H1 (cell line): ENCODE measurements around the gene DERL2. TPM values are rescaled to one million over a fixed set of nuclear protein-coding genes. Genes with fewer than 3 reads are reported as not detected.

Experiments
- CTCF ChIA-PET: fragments of 300-600 bp; sonication (Branson Sonifier 250); formaldehyde crosslinking; loops from one replicate; lab custom pipeline; 2021; ENCODE audit not compliant: partially characterized antibody; lab: Charles Lee
- POLR2A ChIA-PET: fragments of 300-600 bp; sonication (Branson Sonifier 250); formaldehyde crosslinking; loops from one replicate; lab custom pipeline; 2021; ENCODE audit warnings: inconsistent platforms; ENCODE audit not compliant: partially characterized antibody; lab: Charles Lee
- DNase-seq, 2 experiments: peaks; one replicate each; pipeline versions ENCODE4 v3.0.0 to v3.0.0-alpha.2; 2010 to 2022; ENCODE audit warnings: low spot score in 2 of 2, low read depth in 1 of 2, mixed read lengths in 1 of 2
- FAIRE-seq: peaks from 2 replicates; lab custom pipeline; 2011; peaks lifted over from hg19 to GRCh38; lab: Jason Lieb, UNC
- H2AFZ ChIP-seq: 2 replicates; pipeline ENCODE4 v1.8.1; 2012; ENCODE audit warnings: low read length, inconsistent platforms
- H2AK5ac ChIP-seq: 2 replicates; pipeline ENCODE4 v1.6.1; 2013; ENCODE audit warnings: low read depth, low read length
- H2BK120ac ChIP-seq: replicated peaks from 2 replicates; pipeline ENCODE3; 2013; ENCODE audit warnings: low read depth, low read length, inconsistent platforms
- H2BK12ac ChIP-seq: 2 replicates; pipeline ENCODE4 v1.6.1; 2013; ENCODE audit warnings: low read depth, low read length
- H2BK15ac ChIP-seq: 2 replicates; pipeline ENCODE4 v1.6.1; 2013; ENCODE audit warnings: low read length
- H2BK20ac ChIP-seq: 2 replicates; pipeline ENCODE4 v1.6.1; 2013; ENCODE audit warnings: low read length
- H2BK5ac ChIP-seq: 2 replicates; pipeline ENCODE4 v1.6.1; 2013; ENCODE audit warnings: low read depth, low read length
- H3K14ac ChIP-seq: 2 replicates; pipeline ENCODE4 v1.6.1; 2013; ENCODE audit warnings: inconsistent platforms; ENCODE audit not compliant: insufficient read length
- H3K18ac ChIP-seq: 2 replicates; pipeline ENCODE4 v1.6.1; 2013; ENCODE audit warnings: low read length; ENCODE audit errors: extremely low read depth
- H3K23ac ChIP-seq: 2 replicates; pipeline ENCODE4 v1.6.1; 2013; ENCODE audit warnings: inconsistent platforms; ENCODE audit not compliant: insufficient read length
- H3K23me2 ChIP-seq: 2 replicates; pipeline ENCODE4 v1.6.1; 2013; ENCODE audit warnings: low read depth, low read length
- H3K27ac ChIP-seq: 2 replicates; pipeline ENCODE4 v1.6.1; 2011; ENCODE audit warnings: low read depth, low read length, inconsistent platforms
- H3K27me3 ChIP-seq, 4 experiments: replicated peaks in 1 of 4; 1 replicate in 1 of 4; 2 replicates in 3 of 4; pipeline versions ENCODE4 v1.6.1 to v1.8.1; 2011 to 2013; ENCODE audit warnings: low read length in 3 of 4, mild to moderate bottlenecking in 3 of 4, inconsistent platforms in 2 of 4, mixed read lengths in 2 of 4, moderate library complexity in 1 of 4; ENCODE audit not compliant: control insufficient read depth in 3 of 4, insufficient read depth in 3 of 4; ENCODE audit errors: extremely low read depth in 1 of 4
- H3K36me3 ChIP-seq, 4 experiments: 2 replicates each; pipeline versions ENCODE4 v1.6.1 to v1.8.1; 2011 to 2013; ENCODE audit warnings: mild to moderate bottlenecking in 4 of 4, low read length in 3 of 4, moderate library complexity in 2 of 4, control low read depth in 1 of 4, inconsistent platforms in 1 of 4; ENCODE audit not compliant: insufficient read depth in 4 of 4, control insufficient read depth in 2 of 4
- H3K4ac ChIP-seq: replicated peaks from 2 replicates; pipeline ENCODE3; 2013; ENCODE audit warnings: low read length, low read depth, mixed read lengths, inconsistent platforms; ENCODE audit not compliant: insufficient read length
- H3K4me1 ChIP-seq, 4 experiments: replicated peaks in 1 of 4; 1 replicate in 1 of 4; 2 replicates in 3 of 4; pipeline versions ENCODE4 v1.6.1 to v1.8.1; 2011 to 2013; ENCODE audit warnings: low read length in 3 of 4, inconsistent platforms in 2 of 4, mixed read lengths in 1 of 4; ENCODE audit not compliant: insufficient read depth in 4 of 4, control insufficient read depth in 3 of 4
- H3K4me2 ChIP-seq, 2 experiments: 2 replicates each; pipeline versions ENCODE4 v1.6.1 to v1.8.1; 2011 to 2013; ENCODE audit warnings: low read depth in 2 of 2, low read length in 2 of 2, control low read depth in 1 of 2, inconsistent platforms in 1 of 2, mild to moderate bottlenecking in 1 of 2; ENCODE audit not compliant: insufficient read depth in 1 of 2
- H3K4me3 ChIP-seq, 4 experiments: fragments of 200-600, 300-600 bp in 1 of 4; sonication (generic), shearing (Covaris generic), sonication (Bioruptor Twin) in 1 of 4; 2 replicates each; pipeline versions ENCODE4 v1.5.1 to v1.8.1; 2011 to 2016; ENCODE audit warnings: low read length in 4 of 4, low read depth in 3 of 4, control low read depth in 2 of 4, inconsistent platforms in 2 of 4, mild to moderate bottlenecking in 2 of 4, mixed read lengths in 1 of 4, moderate library complexity in 1 of 4; ENCODE audit not compliant: insufficient read depth in 2 of 4; ENCODE audit errors: extremely low read depth in 1 of 4
- H3K56ac ChIP-seq: replicated peaks from 2 replicates; pipeline ENCODE3; 2013; ENCODE audit warnings: low read depth, mild to moderate bottlenecking, mixed read lengths, low read length, inconsistent platforms; ENCODE audit not compliant: insufficient read length
- H3K79me1 ChIP-seq: 2 replicates; pipeline ENCODE4 v1.6.1; 2013; ENCODE audit warnings: low read depth, low read length, control low read depth
- H3K79me2 ChIP-seq, 2 experiments: 2 replicates each; pipeline versions ENCODE4 v1.6.1 to v1.8.1; 2012 to 2013; ENCODE audit warnings: low read length in 2 of 2, mild to moderate bottlenecking in 2 of 2, inconsistent platforms in 1 of 2; ENCODE audit not compliant: insufficient read depth in 2 of 2, control insufficient read depth in 1 of 2
- H3K9ac ChIP-seq, 4 experiments: replicated peaks in 1 of 4; 1 replicate in 1 of 4; 2 replicates in 3 of 4; pipeline versions ENCODE4 v1.6.1 to v1.8.1; 2011 to 2013; ENCODE audit warnings: low read depth in 3 of 4, low read length in 3 of 4, control low read depth in 2 of 4, mild to moderate bottlenecking in 2 of 4, moderate library complexity in 2 of 4, inconsistent platforms in 1 of 4; ENCODE audit errors: extremely low read depth in 1 of 4
- H3K9me3 ChIP-seq, 2 experiments: 2 replicates each; pipeline versions ENCODE4 v1.6.1 to v1.8.1; 2012 to 2013; ENCODE audit warnings: mild to moderate bottlenecking in 2 of 2, moderate library complexity in 2 of 2, control low read depth in 1 of 2, inconsistent platforms in 1 of 2, low read depth in 1 of 2, low read length in 1 of 2, mixed read lengths in 1 of 2; ENCODE audit not compliant: insufficient read depth in 2 of 2
- H4K20me1 ChIP-seq, 2 experiments: replicated peaks in 1 of 2; 2 replicates each; pipeline versions ENCODE3 to v1.8.1; 2011 to 2013; ENCODE audit warnings: inconsistent platforms in 2 of 2, low read length in 2 of 2, mild to moderate bottlenecking in 1 of 2; ENCODE audit not compliant: insufficient read depth in 2 of 2, control insufficient read depth in 1 of 2
- H4K5ac ChIP-seq: 2 replicates; pipeline ENCODE4 v1.6.1; 2013; ENCODE audit warnings: low read length, low read depth, mixed read lengths, inconsistent platforms; ENCODE audit not compliant: insufficient read length
- H4K8ac ChIP-seq: 2 replicates; pipeline ENCODE4 v1.8.0; 2013; ENCODE audit warnings: mild to moderate bottlenecking, moderate library complexity, low read length, inconsistent platforms; ENCODE audit not compliant: insufficient read depth; ENCODE audit errors: extremely low read depth
- H4K91ac ChIP-seq: replicated peaks from 2 replicates; pipeline ENCODE3; 2013; ENCODE audit warnings: low read length, mixed read lengths, inconsistent platforms; ENCODE audit not compliant: insufficient read length
- BACH1 ChIP-seq: IDR thresholded peaks from 2 replicates; pipeline ENCODE4 v1.6.1; 2012; ENCODE audit warnings: low read length, improper control_type of control experiment
- BCL11A ChIP-seq, 2 experiments: IDR thresholded peaks; one replicate each; pipeline ENCODE4 v1.6.1; 2011; ENCODE audit warnings: low read depth in 2 of 2, low read length in 2 of 2, mild to moderate bottlenecking in 2 of 2
- CBX5 ChIP-seq: fragments of 300-800, 300-1000 bp; sonication (generic); IDR thresholded peaks from 2 replicates; pipeline ENCODE4 v1.7.1; 2016; ENCODE audit warnings: antibody characterized with exemption, low read length, low read depth
- CEBPB ChIP-seq: IDR thresholded peaks from 2 replicates; pipeline ENCODE4 v1.6.1; 2012; ENCODE audit warnings: low read depth, low read length
- CHD2 ChIP-seq: IDR thresholded peaks from 2 replicates; pipeline ENCODE4 v1.6.1; 2012; ENCODE audit warnings: low read length, improper control_type of control experiment
- POLR2AphosphoS5 ChIP-seq: IDR thresholded peaks from 2 replicates; pipeline ENCODE4 v1.6.1; 2011; ENCODE audit warnings: low read depth, low read length
- RFX5 ChIP-seq: IDR thresholded peaks from 2 replicates; pipeline ENCODE4 v1.6.1; 2011; ENCODE audit warnings: low read depth, low read length, improper control_type of control experiment, borderline replicate concordance
- SIRT6 ChIP-seq: IDR thresholded peaks from one replicate; pipeline ENCODE4 v1.7.1; 2012; ENCODE audit warnings: low read length, inconsistent platforms
- SP4 ChIP-seq: IDR thresholded peaks from 2 replicates; pipeline ENCODE4 v1.6.1; 2012; ENCODE audit warnings: low read length, inconsistent platforms
- YY1 ChIP-seq: IDR thresholded peaks from 2 replicates; pipeline ENCODE4 v1.6.1; 2011; ENCODE audit warnings: low read depth, mild to moderate bottlenecking, low read length
- WGBS, 2 experiments: shearing (Covaris generic) in 1 of 2; methylation state at CpG; one replicate each; pipeline versions ENCODE4 v1.1.6 to v1.1.7; 2013 to 2015; ENCODE audit warnings: low lambda C conversion rate in 2 of 2, mixed read lengths in 2 of 2, inconsistent platforms in 1 of 2, low coverage in 1 of 2, missing lambda C conversion rate in 1 of 2; ENCODE audit not compliant: insufficient replicate concordance in 2 of 2, insufficient coverage in 1 of 2, insufficient read length in 1 of 2; ENCODE audit errors: extremely low coverage in 1 of 2, missing lambda C conversion rate in 1 of 2; 5-methylcytosine and 5-hydroxymethylcytosine counted together
- polyA plus RNA-seq, 7 experiments: library from polyadenylated mRNA; depleted of rRNA in 3 of 7; stranded (reverse) in 5 of 7; unstranded in 2 of 7; fragments of >200 nt in 5 of 7; fragments of 200-250 nt in 2 of 7; gene quantifications; 1 replicate in 5 of 7; 2 replicates in 1 of 7; 4 replicates in 1 of 7; pipeline versions ENCODE4 v1.2.1 to v1.2.3, GENCODE V29; 2011 to 2013; ENCODE audit warnings: missing spikeins in 2 of 7, mixed read lengths in 2 of 7
- total RNA-seq: library from RNA; stranded (reverse); fragmentation: NEBNext Ultra II Directional; extraction: Animal tissue kit (Norgen Biotek cat#: 25700); gene quantifications from 2 replicates; pipeline ENCODE4 v1.2.1, GENCODE V29; 2021
- TF ChIP-seq, protein P1 (sequence below), 3 experiments: IDR thresholded peaks; 1 replicate in 2 of 3; 2 replicates in 1 of 3; pipeline versions ENCODE4 v1.5.1 to v1.6.1; 2011; ENCODE audit warnings: low read length in 3 of 3, mild to moderate bottlenecking in 3 of 3, inconsistent platforms in 2 of 3, low read depth in 1 of 3, moderate library complexity in 1 of 3; ENCODE audit not compliant: insufficient read depth in 1 of 3; ENCODE audit errors: control extremely low read depth in 1 of 3

Gene DERL2
- total and polyA plus RNA-seq, 2 of the 8 experiments (the other 6 are each of a cell fraction or from before 2014, with no cell fraction given): 55.3 to 58.4 TPM

GRCh38 chr17:5439446-5439764 lies 46.6 kb downstream of the DERL2 start:
- Histone ChIP-seq H3K36me3 (peaks cover 19 to 56% (median 38%) of the 10 kb centered on the region in 4 experiments), H2BK12ac (no peak overlapping the region), H3K23me2 (peaks cover 2% of the 10 kb centered on the region; the same call in 1 of the 2 replicates), H4K5ac (no peak overlapping the region), H2BK20ac (no peak overlapping the region), H3K9ac (no peak overlapping the region), H4K20me1 (peaks cover 5 to 23% of the 10 kb centered on the region in 2 experiments), H3K56ac (no peak overlapping the region), H3K4me3 (peak overlapping the region in 3 of 4 experiments; percentile 10 to 99 (median 22); a peak in 4 of 8 replicates), H3K9me3 (no peaks in the 10 kb centered on the region), H3K27me3 (no peaks in the 10 kb centered on the region), H3K18ac (no peak overlapping the region), H3K4me2 (peak overlapping the region; percentile 7 to 65), H3K27ac (no peak overlapping the region), H2AFZ (no peak overlapping the region), H4K91ac (no peak overlapping the region), H2AK5ac (no peak overlapping the region), H2BK5ac (no peak overlapping the region), H3K23ac (no peak overlapping the region), H3K4me1 (no peaks in the 10 kb centered on the region; a peak in 1 of 7 replicates), H3K79me2 (peaks cover 12 to 49% of the 10 kb centered on the region in 2 experiments), H2BK15ac (no peak overlapping the region), H3K79me1 (peaks cover 8% of the 10 kb centered on the region), H3K4ac (no peak overlapping the region), H2BK120ac (no peak overlapping the region), H3K14ac (no peak overlapping the region), H4K8ac (peak overlapping the region; percentile 81; the same call in 1 of the 2 replicates)
- no peak for TF ChIP-seq YY1
- no peak for TF ChIP-seq BCL11A (IDR thresholded peaks at IDR 0.05; ENCODE audit: low read depth in 2 of 2, low read length in 2 of 2)
- TF ChIP-seq SIRT6: no peak
- TF ChIP-seq POLR2AphosphoS5: no peak
- TF ChIP-seq SP4: no peak
- no peak for TF ChIP-seq BACH1
- TF ChIP-seq CHD2: no peak
- TF ChIP-seq, protein P1, sequence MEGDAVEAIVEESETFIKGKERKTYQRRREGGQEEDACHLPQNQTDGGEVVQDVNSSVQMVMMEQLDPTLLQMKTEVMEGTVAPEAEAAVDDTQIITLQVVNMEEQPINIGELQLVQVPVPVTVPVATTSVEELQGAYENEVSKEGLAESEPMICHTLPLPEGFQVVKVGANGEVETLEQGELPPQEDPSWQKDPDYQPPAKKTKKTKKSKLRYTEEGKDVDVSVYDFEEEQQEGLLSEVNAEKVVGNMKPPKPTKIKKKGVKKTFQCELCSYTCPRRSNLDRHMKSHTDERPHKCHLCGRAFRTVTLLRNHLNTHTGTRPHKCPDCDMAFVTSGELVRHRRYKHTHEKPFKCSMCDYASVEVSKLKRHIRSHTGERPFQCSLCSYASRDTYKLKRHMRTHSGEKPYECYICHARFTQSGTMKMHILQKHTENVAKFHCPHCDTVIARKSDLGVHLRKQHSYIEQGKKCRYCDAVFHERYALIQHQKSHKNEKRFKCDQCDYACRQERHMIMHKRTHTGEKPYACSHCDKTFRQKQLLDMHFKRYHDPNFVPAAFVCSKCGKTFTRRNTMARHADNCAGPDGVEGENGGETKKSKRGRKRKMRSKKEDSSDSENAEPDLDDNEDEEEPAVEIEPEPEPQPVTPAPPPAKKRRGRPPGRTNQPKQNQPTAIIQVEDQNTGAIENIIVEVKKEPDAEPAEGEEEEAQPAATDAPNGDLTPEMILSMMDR (IDR thresholded peaks at IDR 0.05; ENCODE audit: control extremely low read depth in 1 of 3, insufficient read depth in 1 of 3, low read depth in 1 of 3, low read length in 3 of 3): no peak
- no peak for TF ChIP-seq CBX5
- TF ChIP-seq RFX5: no peak
- no peak for TF ChIP-seq CEBPB
- DNase-seq (no peak), FAIRE-seq (no peak)
- WGBS, 2 experiments: 54% methylated on average over 1 of the region's 1 CpG; no CpG with 5 or more reads in 1 of the 2 experiments
- ChIA-PET CTCF (interaction anchor here (0.6 to 3.1 kb wide), 16 partner anchors 8 to 83 kb away, joined by 3 to 18 read pairs (median 4); partner anchors contain the start of gene DHX33), POLR2A (interaction anchor here (0.9 to 21.2 kb wide), 14 partner anchors 9 to 82 kb away, joined by 3 to 228 read pairs (median 4); partner anchors contain the start of genes DERL2, DHX33, MIS12 and NUP88)
